Spleen (tissue), 7 donors: ENCODE measurements around the gene MALL.
"Not testable (repeated sequence)": the region's sequence is repeated elsewhere in the genome, so short reads cannot be mapped to it uniquely, and the experiment has no call there.

ENCODE experiments used
- POLR2A ChIP-seq, 3 donors: fragments of 450-650 bp; IDR thresholded peaks; one replicate each; pipeline ENCODE4 v1.5.1; 2017; ENCODE audit warnings: antibody characterized with exemption in 3 of 3, mild to moderate bottlenecking in 1 of 3
- POLR2AphosphoS5 ChIP-seq, 3 donors: sonication (generic); formaldehyde crosslinking; IDR thresholded peaks; one replicate each; pipeline ENCODE4 v1.5.1; 2017; ENCODE audit warnings: antibody characterized with exemption in 3 of 3
- TF ChIP-seq, protein P1 (sequence below), 11 experiments: fragments of 200-600 bp in 7 of 11; fragments of 450-650 bp in 4 of 11; sonication (generic) in 4 of 11; IDR thresholded peaks in 8 of 11; conservative IDR thresholded peaks in 3 of 11; 1 replicate in 7 of 11; 2 replicates in 4 of 11; pipeline versions ENCODE4 v1.4.0 to v1.8.0; 2016 to 2021; ENCODE audit warnings: antibody characterized with exemption in 11 of 11, inconsistent platforms in 4 of 11, mild to moderate bottlenecking in 1 of 11
- donor health status: DM: no; HTN: no; CAD: no; lungs with moderate emphysema.
- donor health status: DM: no; HTN: no; CAD: no.
- donor health status: DM: no; HTN: no; CAD: no.

DNA sequence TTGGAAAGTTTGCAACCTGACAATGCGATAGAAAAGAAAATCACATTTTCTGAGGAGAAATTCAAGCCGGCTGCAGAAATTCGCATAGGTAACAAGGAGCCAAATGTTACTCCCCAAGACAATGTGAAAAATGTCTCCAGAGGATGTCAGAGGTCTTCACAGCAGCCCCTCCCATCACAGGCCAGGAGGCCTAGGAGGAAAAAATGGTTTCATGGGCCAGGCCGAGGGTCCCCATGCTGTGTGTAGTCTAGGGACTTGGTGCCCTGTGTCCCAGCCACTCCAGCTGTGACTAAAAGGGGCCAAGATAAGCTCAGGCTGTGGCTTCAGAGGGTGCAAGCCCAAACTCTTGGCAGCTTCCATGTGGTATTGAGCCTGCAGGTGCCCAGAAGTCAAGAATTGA lies 39.2 kb upstream of the MALL start:
- not testable (repeated sequence) for TF ChIP-seq POLR2A, POLR2AphosphoS5 (IDR thresholded peaks at IDR 0.05)
- TF ChIP-seq, protein P1, sequence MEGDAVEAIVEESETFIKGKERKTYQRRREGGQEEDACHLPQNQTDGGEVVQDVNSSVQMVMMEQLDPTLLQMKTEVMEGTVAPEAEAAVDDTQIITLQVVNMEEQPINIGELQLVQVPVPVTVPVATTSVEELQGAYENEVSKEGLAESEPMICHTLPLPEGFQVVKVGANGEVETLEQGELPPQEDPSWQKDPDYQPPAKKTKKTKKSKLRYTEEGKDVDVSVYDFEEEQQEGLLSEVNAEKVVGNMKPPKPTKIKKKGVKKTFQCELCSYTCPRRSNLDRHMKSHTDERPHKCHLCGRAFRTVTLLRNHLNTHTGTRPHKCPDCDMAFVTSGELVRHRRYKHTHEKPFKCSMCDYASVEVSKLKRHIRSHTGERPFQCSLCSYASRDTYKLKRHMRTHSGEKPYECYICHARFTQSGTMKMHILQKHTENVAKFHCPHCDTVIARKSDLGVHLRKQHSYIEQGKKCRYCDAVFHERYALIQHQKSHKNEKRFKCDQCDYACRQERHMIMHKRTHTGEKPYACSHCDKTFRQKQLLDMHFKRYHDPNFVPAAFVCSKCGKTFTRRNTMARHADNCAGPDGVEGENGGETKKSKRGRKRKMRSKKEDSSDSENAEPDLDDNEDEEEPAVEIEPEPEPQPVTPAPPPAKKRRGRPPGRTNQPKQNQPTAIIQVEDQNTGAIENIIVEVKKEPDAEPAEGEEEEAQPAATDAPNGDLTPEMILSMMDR (IDR thresholded peaks at IDR 0.05 in 8 of 11, conservative IDR thresholded peaks at IDR 0.05 in 3 of 11): not testable (repeated sequence)
